H9 (cell line): ENCODE measurements around the gene SP140L. TPM values are rescaled to one million over a fixed set of nuclear protein-coding genes. Genes with fewer than 3 reads are reported as not detected.

Experiments
- DNase-seq: peaks from one replicate; pipeline ENCODE4 v3.0.0-alpha.2; 2017
- H2AFZ ChIP-seq: one replicate; pipeline ENCODE4 v1.6.1; 2013; ENCODE audit warnings: mild to moderate bottlenecking, low read length, control low read depth, moderate library complexity
- H2AK5ac ChIP-seq: 2 replicates; pipeline ENCODE4 v1.6.1; 2013; ENCODE audit warnings: low read length, control low read depth, mixed read lengths; ENCODE audit not compliant: insufficient read length
- H2BK120ac ChIP-seq: one replicate; pipeline ENCODE4 v1.6.1; 2013; ENCODE audit warnings: low read depth, mild to moderate bottlenecking, low read length, control low read depth, inconsistent platforms; ENCODE audit not compliant: poor library complexity, severe bottlenecking
- H2BK12ac ChIP-seq: 2 replicates; pipeline ENCODE4 v1.6.1; 2013; ENCODE audit warnings: low read length, control low read depth, mixed read lengths, low read depth; ENCODE audit not compliant: insufficient read length
- H2BK15ac ChIP-seq: 2 replicates; pipeline ENCODE4 v1.6.1; 2013; ENCODE audit warnings: low read depth, low read length, control low read depth
- H2BK20ac ChIP-seq: one replicate; pipeline ENCODE4 v1.6.1; 2013; ENCODE audit warnings: low read depth, mild to moderate bottlenecking, low read length, control low read depth, inconsistent platforms; ENCODE audit not compliant: poor library complexity, severe bottlenecking
- H2BK5ac ChIP-seq: 2 replicates; pipeline ENCODE4 v1.6.1; 2013; ENCODE audit warnings: low read length, control low read depth, mixed read lengths; ENCODE audit not compliant: insufficient read length
- H3K14ac ChIP-seq: 2 replicates; pipeline ENCODE4 v1.6.1; 2013; ENCODE audit warnings: low read length, control low read depth; ENCODE audit not compliant: insufficient read depth
- H3K18ac ChIP-seq: 2 replicates; pipeline ENCODE4 v1.6.1; 2013; ENCODE audit warnings: low read depth, mild to moderate bottlenecking, mixed read lengths, low read length, control low read depth; ENCODE audit not compliant: insufficient read length
- H3K23ac ChIP-seq: 2 replicates; pipeline ENCODE4 v1.6.1; 2013; ENCODE audit warnings: low read length, control low read depth, mixed read lengths, low read depth; ENCODE audit not compliant: insufficient read length
- H3K23me2 ChIP-seq: 2 replicates; pipeline ENCODE4 v1.6.1; 2013; ENCODE audit warnings: low read depth, mild to moderate bottlenecking, mixed read lengths, low read length, control low read depth; ENCODE audit not compliant: insufficient read length, poor library complexity, severe bottlenecking
- H3K27ac ChIP-seq: 2 replicates; pipeline ENCODE4 v1.5.1; 2013; ENCODE audit warnings: low read length, control low read depth, mixed read lengths, low read depth; ENCODE audit not compliant: insufficient read length
- H3K27me3 ChIP-seq: 2 replicates; pipeline ENCODE4 v1.6.1; 2013; ENCODE audit warnings: low read length, control low read depth, inconsistent platforms; ENCODE audit not compliant: insufficient read depth
- H3K4ac ChIP-seq: 2 replicates; pipeline ENCODE4 v1.6.1; 2013; ENCODE audit warnings: low read depth, mild to moderate bottlenecking, control low read depth, inconsistent platforms, low read length, moderate library complexity
- H3K4me1 ChIP-seq: 2 replicates; pipeline ENCODE4 v1.6.1; 2013; ENCODE audit warnings: low read length, control low read depth, inconsistent platforms; ENCODE audit not compliant: insufficient read depth
- H3K4me2 ChIP-seq: 2 replicates; pipeline ENCODE4 v1.6.1; 2013; ENCODE audit warnings: low read length, control low read depth, mixed read lengths; ENCODE audit not compliant: insufficient read length, insufficient read depth
- H3K56ac ChIP-seq: 2 replicates; pipeline ENCODE4 v1.6.1; 2013; ENCODE audit warnings: low read depth, mild to moderate bottlenecking, mixed read lengths, low read length, control low read depth; ENCODE audit not compliant: insufficient read length
- H3K79me1 ChIP-seq: 2 replicates; pipeline ENCODE4 v1.6.1; 2013; ENCODE audit warnings: low read depth, mild to moderate bottlenecking, moderate library complexity, low read length, control low read depth, inconsistent platforms; ENCODE audit not compliant: insufficient read depth, poor library complexity, severe bottlenecking
- H3K79me2 ChIP-seq: 2 replicates; pipeline ENCODE4 v1.6.1; 2013; ENCODE audit warnings: low read length, control low read depth, inconsistent platforms; ENCODE audit not compliant: insufficient read depth
- H3K9ac ChIP-seq: 2 replicates; pipeline ENCODE4 v1.6.1; 2013; ENCODE audit warnings: low read length, control low read depth, mixed read lengths; ENCODE audit not compliant: insufficient read length; ENCODE audit errors: extremely low read depth
- H3K9me3 ChIP-seq: one replicate; pipeline ENCODE4 v1.6.1; 2013; ENCODE audit warnings: low read depth, low read length, inconsistent platforms; ENCODE audit not compliant: control insufficient read depth
- H3T11ph ChIP-seq: one replicate; pipeline ENCODE4 v1.6.1; 2013; ENCODE audit warnings: mild to moderate bottlenecking, low read length, control low read depth, inconsistent platforms
- H4K20me1 ChIP-seq: one replicate; pipeline ENCODE4 v1.6.1; 2013; ENCODE audit not compliant: control insufficient read depth, insufficient read length, insufficient read depth
- H4K5ac ChIP-seq: 2 replicates; pipeline ENCODE4 v1.6.1; 2013; ENCODE audit warnings: low read depth, mild to moderate bottlenecking, mixed read lengths, low read length, control low read depth; ENCODE audit not compliant: insufficient read length
- H4K8ac ChIP-seq: replicated peaks from 2 replicates; pipeline ENCODE4 v1.6.1; 2013; ENCODE audit warnings: low read length, control low read depth, mixed read lengths, low read depth; ENCODE audit not compliant: insufficient read length
- H4K91ac ChIP-seq: 2 replicates; pipeline ENCODE4 v1.6.1; 2013; ENCODE audit warnings: low read depth, mild to moderate bottlenecking, moderate library complexity, mixed read lengths, low read length, control low read depth; ENCODE audit not compliant: insufficient read length
- H3K27ac Mint-ChIP-seq, 3 experiments: 2 replicates in 2 of 3; 3 replicates in 1 of 3; pipeline ENCODE4 v1.8.0; 2020 to 2021; ENCODE audit warnings: mixed read lengths in 3 of 3, mild to moderate bottlenecking in 1 of 3, moderate library complexity in 1 of 3
- H3K27me3 Mint-ChIP-seq: 2 replicates; pipeline ENCODE4 v1.8.0; 2021; ENCODE audit warnings: low read depth, mild to moderate bottlenecking, moderate library complexity, mixed read lengths
- H3K36me3 Mint-ChIP-seq, 3 experiments: 2 replicates in 2 of 3; 3 replicates in 1 of 3; pipeline ENCODE4 v1.8.0; 2020 to 2021; ENCODE audit warnings: low read depth in 3 of 3, mixed read lengths in 3 of 3; ENCODE audit not compliant: insufficient read depth in 1 of 3
- H3K4me1 Mint-ChIP-seq, 2 experiments: 2 replicates each; pipeline ENCODE4 v1.8.0; 2020; ENCODE audit warnings: mixed read lengths in 2 of 2
- H3K4me3 Mint-ChIP-seq, 2 experiments: 2 replicates in 1 of 2; 3 replicates in 1 of 2; pipeline ENCODE4 v1.8.0; 2020 to 2021; ENCODE audit warnings: mild to moderate bottlenecking in 2 of 2, mixed read lengths in 2 of 2, moderate library complexity in 1 of 2
- H3K9me3 Mint-ChIP-seq, 2 experiments: 2 replicates in 1 of 2; 3 replicates in 1 of 2; pipeline ENCODE4 v1.8.0; 2020; ENCODE audit warnings: mild to moderate bottlenecking in 2 of 2, mixed read lengths in 2 of 2, moderate library complexity in 1 of 2
- total RNA-seq: library from RNA; stranded (reverse); gene quantifications from 2 replicates; pipeline ENCODE4 v1.2.1, GENCODE V29; 2021
- TF ChIP-seq, protein P1 (sequence below): fragments of 200-600 bp; sonication (generic); conservative IDR thresholded peaks from 3 replicates; pipeline ENCODE4 v1.8.0; 2021; ENCODE audit warnings: antibody characterized with exemption, mild to moderate bottlenecking

The SP140L gene
- total RNA-seq, 1 experiment from 2014 or later: 1.3 TPM

DNA sequence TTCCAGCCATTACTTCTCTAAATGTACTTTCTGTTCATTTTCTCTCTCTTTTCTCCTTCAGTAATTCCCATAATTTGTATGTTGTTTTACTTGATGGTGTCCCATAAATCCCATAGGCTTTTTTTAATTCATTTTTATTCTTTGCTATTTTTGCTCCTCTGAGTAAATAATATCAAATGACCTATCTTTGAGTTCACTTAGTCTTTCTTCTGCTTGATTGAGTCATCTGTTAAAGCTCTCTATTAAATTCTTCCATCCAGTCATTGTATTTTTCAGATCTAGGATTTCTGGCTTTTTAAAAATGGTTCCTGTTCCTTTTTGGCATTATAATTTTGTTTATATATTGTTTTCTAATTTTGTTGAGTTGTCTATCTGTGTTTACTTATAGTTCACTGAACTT is 102.5 kb downstream of the SP140L start:
- Histone ChIP-seq H3K14ac (no peak overlapping the region), H3T11ph (no peak overlapping the region), H2BK12ac (no peak overlapping the region), H3K4ac (no peak overlapping the region), H3K9ac (no peak overlapping the region), H3K79me2 (no peaks in the 10 kb centered on the region), H3K56ac (no peak overlapping the region), H3K4me1 (no peaks in the 10 kb centered on the region), H3K23ac (no peak overlapping the region), H4K8ac (no peak overlapping the region), H4K20me1 (no peaks in the 10 kb centered on the region), H2BK15ac (no peak overlapping the region), H3K4me2 (no peak overlapping the region), H3K23me2 (no peaks in the 10 kb centered on the region), H3K27ac (no peak overlapping the region), H2AFZ (no peak overlapping the region), H2BK120ac (no peak overlapping the region), H4K91ac (no peak overlapping the region), H2BK20ac (no peak overlapping the region), H3K9me3 (no peaks in the 10 kb centered on the region), H3K79me1 (no peaks in the 10 kb centered on the region), H3K18ac (no peak overlapping the region), H2BK5ac (no peak overlapping the region), H3K27me3 (no peaks in the 10 kb centered on the region), H2AK5ac (no peak overlapping the region), H4K5ac (no peak overlapping the region)
- Mint-ChIP-seq H3K27ac (no peak overlapping the region), H3K4me3 (no peak overlapping the region), H3K36me3 (peaks cover 1 to 12% (median 4%) of the 10 kb centered on the region in 3 experiments; a peak in 4 of 7 replicates), H3K9me3 (peaks cover 8 to 10% of the 10 kb centered on the region in 2 experiments; a peak in 4 of 5 replicates), H3K4me1 (no peaks in the 10 kb centered on the region), H3K27me3 (no peaks in the 10 kb centered on the region; the same call in 1 of the 2 replicates)
- TF ChIP-seq, protein P1, sequence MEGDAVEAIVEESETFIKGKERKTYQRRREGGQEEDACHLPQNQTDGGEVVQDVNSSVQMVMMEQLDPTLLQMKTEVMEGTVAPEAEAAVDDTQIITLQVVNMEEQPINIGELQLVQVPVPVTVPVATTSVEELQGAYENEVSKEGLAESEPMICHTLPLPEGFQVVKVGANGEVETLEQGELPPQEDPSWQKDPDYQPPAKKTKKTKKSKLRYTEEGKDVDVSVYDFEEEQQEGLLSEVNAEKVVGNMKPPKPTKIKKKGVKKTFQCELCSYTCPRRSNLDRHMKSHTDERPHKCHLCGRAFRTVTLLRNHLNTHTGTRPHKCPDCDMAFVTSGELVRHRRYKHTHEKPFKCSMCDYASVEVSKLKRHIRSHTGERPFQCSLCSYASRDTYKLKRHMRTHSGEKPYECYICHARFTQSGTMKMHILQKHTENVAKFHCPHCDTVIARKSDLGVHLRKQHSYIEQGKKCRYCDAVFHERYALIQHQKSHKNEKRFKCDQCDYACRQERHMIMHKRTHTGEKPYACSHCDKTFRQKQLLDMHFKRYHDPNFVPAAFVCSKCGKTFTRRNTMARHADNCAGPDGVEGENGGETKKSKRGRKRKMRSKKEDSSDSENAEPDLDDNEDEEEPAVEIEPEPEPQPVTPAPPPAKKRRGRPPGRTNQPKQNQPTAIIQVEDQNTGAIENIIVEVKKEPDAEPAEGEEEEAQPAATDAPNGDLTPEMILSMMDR: no peak
- DNase-seq: no peak
